Measurements from ENCODE around the gene SLC6A7.

The SLC6A7 gene

DNA sequence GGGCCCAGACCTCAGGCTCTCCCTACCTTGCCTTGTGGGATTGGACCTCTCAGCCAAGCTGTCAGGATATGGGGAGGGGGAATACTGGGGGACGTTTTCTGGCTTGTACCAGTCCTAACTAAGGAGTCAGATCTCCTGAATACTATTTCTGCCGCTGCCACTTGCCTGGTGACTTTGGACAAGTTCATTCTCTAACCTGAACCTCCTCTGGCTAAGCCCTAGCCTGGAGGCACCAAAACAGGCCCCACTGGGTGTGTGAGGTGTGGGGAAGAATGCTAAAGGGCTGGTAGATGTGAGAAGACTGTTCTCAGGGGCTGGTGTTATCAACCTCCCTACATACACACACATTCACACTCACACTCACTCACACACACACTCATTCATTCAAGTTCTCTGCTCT, 1.1 kb downstream of the SLC6A7 start:
- no peak for DNase-seq (ENCODE audit: low spot score)

- DNase-seq (ENCODE audit: low spot score): no peak
Measured at GRCh38 chr5:150192462-150192861, 2.6 kb downstream of the SLC6A7 start.

DNA sequence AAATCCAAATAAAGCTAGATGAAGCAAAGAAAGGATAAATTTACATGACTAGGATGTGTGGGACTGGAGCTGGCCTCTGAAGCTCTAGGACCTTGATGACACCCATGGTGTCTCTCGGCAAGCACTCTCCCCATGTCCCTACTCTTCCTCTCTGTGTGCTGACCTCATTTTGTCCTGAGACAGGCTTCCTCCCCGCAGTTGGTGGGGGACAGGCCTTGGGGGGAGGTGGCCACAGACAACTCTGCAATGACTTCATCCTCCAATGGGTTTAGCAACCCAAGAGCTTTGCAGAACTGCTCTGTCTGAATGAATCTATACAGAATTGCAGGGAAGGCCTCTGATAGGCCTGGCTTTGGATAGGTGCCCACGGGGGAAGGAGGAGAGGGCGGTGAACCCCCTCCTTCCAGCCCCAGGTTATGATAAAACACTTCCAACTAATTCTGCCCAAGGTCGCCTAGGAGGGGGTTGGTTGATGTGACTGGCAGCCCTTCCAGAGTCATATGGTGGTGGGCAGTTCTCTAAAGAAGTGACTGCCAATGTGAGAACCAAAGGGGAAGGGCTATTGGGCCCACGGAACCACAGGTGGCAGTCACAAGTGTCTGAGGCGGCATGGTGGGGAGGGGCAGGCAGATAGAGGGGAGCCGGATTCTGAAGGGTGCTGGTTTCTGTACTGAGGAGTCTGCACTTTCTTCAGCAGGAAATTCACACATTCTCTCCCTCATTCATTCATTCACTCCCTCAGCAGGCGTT, 6.0 kb downstream of the SLC6A7 start:
- no peak for DNase-seq (ENCODE audit: low spot score)

DNA sequence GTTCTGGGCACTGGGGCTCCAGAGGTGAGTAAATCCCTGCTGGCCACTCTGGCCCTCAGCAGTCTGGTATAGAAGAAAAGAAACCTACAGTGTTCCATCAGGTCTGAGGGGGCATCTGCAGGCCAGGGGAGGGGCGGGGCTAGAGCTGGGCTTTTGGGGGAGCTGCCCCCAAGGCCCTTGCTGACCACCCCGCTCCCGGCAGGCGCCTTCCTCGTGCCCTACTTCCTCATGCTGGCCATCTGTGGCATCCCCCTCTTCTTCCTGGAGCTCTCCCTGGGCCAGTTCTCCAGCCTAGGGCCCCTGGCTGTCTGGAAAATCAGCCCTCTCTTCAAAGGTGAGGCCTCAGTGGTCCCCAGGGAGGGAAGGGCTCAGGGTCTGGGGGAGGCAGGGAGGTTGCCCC, 6.7 kb downstream of the SLC6A7 start:
- no peak for DNase-seq (ENCODE audit: low spot score)

DNA sequence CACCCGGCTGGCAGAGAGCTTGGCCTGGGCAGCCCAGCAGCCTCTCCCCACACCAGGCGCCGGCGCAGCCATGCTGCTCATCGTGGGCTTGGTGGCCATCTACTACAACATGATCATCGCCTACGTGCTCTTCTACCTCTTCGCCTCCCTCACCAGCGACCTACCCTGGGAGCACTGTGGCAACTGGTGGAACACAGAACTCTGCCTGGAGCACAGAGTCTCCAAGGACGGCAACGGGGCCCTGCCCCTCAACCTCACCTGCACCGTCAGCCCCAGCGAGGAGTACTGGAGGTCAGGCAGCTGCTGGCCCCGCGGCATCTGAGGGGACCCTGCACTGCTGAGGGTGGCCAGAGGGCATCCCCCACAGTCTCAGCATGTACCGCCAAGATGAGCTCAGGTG, 7.1 kb downstream of the SLC6A7 start:
- DNase-seq (ENCODE audit: low spot score): no peak

DNA sequence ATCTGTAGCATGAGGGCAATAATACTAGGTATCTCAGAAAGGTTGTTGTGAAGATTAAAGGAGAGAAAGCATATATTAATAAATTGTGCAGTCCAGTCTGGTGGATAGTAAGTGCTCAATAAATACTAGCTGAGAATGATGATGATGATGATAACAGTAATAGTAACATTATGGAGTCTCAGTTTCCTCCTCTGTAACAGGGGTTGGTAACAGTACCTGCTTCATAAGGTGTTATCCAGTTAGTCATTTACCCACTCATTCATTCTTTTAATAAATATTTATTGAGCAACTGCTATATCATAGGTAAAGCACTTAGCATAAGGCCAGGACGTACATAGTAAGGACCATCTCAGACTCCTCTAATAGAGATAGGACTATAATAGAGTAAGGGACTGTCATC, 7.6 kb downstream of the SLC6A7 start:
- no peak for DNase-seq (ENCODE audit: low spot score)

DNA sequence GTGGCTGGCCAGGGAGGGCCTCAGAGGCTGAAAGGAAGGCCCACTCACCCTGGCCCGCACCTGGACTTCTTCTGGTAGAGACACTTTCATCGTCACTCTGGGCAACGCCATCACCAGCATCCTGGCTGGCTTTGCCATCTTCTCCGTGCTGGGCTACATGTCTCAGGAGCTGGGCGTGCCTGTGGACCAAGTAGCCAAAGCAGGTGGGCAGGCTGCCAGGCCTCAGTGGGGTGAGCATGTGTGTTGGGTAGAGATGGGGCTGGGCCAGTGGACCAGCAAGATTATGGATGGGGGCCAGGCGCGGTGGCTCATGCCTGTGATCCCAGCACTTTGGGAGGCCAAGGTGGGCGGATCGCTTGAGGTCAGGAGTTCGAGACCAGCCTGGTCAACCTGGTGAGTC, 12.6 kb downstream of the SLC6A7 start:
- no peak for DNase-seq (ENCODE audit: low spot score)

GRCh38 chr5:150203832-150204589, 14.1 kb downstream of the SLC6A7 start:
- no peak for DNase-seq (ENCODE audit: low spot score)

GRCh38 chr5:150204590-150204960, 14.7 kb downstream of the SLC6A7 start:
- DNase-seq (ENCODE audit: low spot score): no peak

DNA sequence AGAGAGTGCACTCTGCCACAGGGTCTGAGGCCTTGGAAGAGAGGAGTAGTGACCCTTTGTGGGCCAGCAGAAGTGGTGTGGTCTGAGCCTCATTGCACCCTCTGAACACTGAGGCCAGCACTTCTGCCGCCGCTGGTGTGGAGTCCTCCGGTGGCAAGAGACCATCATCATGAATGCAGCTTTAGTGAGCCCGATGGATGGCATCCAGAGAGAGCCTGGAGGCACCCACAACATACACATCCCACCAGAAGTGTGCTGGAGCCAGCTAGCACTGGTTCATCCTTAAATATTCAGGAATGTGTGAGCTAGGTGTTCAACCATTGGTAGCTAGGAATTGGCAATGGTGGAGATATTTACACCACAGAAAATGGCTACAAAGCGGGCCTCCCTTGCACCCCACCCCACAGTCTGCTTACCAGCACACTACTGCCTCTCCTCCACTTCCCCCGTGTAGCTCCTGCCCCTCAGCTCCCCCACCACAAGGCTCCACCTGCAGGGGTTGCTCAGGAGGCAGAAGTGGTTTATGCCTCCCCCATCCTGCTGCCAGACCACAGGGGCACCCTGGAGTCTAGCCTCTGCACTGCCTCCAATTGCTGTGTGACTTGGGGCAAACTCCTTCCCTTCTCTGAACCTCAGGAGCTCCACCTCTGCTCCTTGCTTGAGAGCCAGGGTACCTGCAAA, 16.4 kb downstream of the SLC6A7 start:
- no peak for DNase-seq (ENCODE audit: low spot score)

- no peak for DNase-seq (ENCODE audit: low spot score)
Measured at GRCh38 chr5:150206779-150207115, 16.9 kb downstream of the SLC6A7 start.

DNA sequence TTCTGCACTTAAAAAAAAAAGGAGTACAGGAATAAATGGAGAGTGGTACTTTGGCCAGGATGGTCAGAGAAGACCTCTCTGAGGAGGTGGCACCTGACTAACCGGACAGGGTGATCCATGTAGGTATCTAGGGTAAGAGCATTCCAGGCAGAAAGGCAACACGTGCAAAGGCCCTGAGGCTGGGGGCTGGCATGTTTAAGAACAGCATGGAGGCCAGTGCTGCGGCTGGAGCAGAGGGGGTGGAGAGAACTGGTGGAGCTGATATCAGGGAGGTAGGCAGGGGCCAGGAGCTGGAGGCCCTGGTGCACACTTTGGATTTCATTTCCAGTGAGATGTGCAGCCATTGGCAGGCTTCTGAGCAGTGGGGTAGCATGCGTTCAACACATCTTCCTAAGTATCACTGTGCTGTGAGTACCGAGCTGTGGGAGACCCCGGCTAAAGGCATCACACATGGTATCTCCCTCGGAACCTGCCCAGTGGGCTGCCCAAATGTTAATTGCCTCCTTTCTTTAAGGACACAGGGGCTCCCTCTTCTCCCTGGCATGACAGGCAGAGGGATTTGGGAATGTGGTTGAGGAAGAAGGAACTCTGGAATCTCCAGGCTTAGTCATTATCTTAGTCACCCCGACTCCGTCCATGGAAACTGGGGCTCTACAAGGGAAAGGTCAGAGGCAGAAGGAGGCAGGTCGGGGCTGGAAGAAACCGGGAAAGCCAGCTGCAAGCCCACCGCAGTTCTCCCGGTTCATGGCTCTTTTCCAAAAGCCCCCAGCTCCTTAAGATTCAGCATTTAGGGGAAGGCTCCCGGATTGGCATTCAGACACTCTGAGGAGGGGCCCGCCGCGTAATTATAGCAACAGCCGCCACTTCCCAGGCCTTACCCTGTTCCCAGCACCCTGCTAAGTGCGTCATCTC, 18.6 kb downstream of the SLC6A7 start:
- DNase-seq (ENCODE audit: low spot score): no peak

DNA sequence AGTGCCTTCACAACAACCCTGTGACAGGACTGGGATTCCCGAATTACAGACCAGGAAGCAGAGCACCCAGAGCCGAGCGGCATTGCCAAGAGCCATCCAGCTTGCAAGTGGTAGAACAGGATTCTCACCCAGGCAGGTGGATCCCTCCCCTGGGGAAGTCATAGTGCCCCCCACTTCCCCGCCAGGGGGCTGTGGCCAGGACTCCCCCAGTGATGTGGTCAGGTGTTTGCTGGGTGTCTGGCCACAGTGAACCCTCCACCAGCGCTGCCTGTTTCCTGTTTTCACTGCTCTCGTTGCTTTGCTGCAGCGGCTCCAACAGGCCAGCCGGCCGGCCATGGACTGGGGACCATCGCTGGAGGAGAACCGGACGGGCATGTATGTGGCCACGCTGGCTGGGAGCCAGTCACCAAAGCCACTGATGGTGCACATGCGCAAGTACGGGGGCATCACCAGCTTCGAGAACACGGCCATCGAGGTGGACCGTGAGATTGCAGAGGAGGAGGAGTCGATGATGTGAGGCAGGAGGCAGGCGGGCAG, 19.3 kb downstream of the SLC6A7 start:
- DNase-seq (ENCODE audit: low spot score): peak; percentile 0

DNA sequence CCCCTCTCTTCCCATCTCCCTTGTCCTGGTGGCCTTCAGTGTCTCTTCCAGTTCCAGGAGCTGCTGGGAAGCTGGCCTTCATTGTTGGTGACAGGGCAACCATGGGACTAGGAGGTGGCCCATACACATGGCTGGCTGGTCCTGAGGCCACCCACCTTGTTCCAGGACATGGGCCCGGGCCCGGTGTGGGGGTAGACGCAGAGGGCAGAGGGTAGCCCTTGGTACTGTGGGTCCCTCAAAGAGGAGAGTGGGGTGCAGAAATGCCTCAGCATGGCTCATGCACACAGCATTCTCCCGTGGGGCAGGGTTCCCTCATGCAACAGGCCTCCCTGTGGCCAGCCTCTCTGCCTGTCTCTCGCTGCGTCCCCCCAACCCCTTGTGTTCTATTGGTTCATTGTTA, 20.8 kb downstream of the SLC6A7 start:
- no peak for DNase-seq (ENCODE audit: low spot score)

DNA sequence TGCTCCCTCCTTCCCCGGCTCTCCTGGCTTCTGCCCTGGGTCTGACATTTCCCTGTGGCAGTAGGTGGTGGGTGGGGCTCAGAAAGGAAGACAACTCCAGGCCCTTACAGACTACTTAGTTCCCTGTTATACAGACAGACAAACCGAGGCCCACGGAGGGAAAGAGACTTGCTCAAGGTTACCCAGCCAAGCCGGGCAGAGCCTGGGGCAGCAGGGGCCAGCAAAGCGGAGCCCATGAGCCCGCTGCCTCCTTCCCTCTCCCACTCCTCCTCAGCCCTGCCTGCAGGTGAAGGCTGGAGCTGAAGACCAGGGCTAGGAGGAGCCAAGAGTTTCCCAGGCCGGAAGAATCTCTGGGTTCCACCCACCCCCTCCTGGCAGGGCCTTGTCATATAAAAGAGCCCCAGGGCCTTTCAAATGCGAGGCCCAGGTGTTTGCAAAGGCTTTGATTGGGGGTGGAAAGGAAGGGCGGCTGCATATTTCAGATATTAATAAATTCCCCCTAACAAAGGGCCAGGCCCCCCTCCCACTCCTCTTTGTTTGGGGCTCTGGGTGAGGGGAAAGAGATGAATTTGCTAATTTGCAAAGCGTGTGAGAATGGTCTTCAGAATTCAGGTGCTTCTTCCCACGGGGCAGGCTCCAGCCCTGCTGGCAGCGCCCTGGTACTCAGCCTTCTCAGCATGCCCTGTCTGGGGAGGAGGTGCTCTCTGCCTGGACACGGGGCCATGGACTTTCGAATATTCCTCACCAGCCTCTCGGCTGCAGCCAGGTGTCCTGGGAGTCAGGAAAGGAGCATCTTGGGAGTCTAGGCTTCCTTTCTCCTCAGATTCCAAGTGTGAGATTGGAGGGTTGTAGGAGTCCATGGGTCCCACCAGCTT, 21.5 kb downstream of the SLC6A7 start:
- no peak for DNase-seq (ENCODE audit: low spot score)

- no peak for DNase-seq (ENCODE audit: low spot score)
Measured at GRCh38 chr5:150213530-150213929, 23.7 kb downstream of the SLC6A7 start.

- no peak for DNase-seq (ENCODE audit: low spot score)
Measured at GRCh38 chr5:150214289-150214688, 24.4 kb downstream of the SLC6A7 start.

DNA sequence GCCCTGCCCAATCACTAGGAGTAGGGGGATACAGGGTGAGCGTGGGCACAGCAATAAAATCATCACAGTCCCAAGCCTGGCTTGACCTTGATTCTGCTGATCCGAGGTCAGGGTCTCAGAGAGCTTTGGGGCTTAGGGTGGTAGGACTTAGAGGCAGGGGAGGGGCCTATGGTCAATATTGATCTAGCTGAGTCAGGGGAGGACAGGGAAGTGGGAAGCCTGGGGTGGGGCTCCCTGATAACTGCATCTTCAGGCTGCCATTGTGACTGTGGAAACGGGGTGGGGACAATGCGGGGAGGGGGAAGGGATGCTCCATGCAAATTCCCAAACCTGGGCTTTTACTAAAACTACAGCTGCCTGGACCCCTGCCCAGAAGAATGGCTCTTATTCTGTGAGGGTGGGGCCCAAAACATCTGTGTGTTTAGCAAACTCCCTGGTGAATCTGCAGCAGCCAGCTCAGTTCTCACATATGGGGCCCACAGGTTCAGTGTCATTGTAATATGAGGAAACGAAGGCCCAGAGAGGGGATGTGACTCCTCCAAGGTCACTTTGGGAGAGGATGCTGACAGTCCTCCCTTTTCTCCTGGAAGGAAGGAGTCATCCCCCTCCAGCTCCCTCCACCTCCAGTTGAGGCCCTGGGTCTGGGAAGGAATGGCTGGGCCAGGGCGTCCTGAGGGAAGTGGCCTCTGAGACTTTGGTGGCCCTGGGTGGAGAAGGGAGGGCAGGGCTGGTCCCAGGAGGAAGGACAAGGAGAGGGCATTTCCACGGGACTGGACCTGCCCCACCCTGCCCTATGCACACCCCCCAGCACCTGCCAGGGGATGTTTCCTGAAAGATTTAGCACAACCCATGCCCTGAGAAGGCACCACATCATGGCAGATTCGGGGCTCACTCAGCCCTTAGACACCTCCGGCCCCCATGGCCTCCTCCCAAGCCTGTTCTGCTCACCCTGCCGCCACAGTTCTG, 26.4 kb downstream of the SLC6A7 start:
- no peak for DNase-seq (ENCODE audit: low spot score)

GRCh38 chr5:150217038-150217437, 27.2 kb downstream of the SLC6A7 start:
- no peak for DNase-seq (ENCODE audit: low spot score)
